Anterior cingulate cortex (tissue), 58 donors: ENCODE data around the gene BOLA1.
A peak's percentile ranks its signal among the peaks of the same experiment; 100 is the strongest.
"Not testable (repeated sequence)": the region's sequence is repeated elsewhere in the genome, so short reads cannot be mapped to it uniquely, and the experiment has no call there.

Source experiments
- DNase-seq, 58 donors: peaks; one replicate each; lab custom pipeline; 2025; lab: John Stamatoyannopoulos, UW

The BOLA1 gene

DNA sequence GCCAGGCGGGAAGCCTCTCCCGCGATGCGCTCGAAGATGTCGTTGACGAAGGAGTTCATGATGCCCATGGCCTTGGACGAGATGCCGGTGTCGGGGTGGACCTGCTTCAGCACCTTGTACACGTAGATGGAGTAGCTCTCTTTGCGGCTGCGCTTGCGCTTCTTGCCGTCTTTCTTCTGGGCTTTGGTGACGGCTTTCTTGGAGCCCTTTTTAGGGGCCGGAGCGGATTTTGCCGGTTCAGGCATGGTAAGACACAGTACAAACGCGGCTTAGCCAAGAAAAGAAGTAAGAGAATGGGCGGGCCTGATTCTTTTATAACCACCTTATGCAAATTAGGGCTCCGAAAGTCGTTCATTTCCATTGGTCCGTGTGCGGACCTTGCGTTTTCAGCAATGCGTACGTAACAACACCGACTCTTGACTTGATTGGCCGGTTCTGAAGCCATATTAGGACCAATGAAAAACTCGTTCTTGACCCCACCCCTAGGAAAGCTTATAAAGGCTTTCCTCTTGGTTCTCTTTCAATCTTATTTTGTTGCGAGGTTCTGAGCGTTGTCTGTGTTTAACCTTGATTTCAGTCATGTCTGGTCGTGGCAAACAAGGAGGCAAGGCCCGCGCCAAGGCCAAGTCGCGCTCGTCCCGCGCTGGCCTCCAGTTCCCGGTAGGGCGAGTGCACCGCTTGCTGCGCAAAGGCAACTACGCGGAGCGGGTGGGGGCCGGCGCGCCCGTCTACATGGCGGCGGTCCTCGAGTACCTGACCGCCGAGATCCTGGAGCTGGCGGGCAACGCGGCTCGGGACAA, 12.8 kb upstream of the BOLA1 start:
- peak; percentile 41 to 99 (median 88) for DNase-seq

DNA sequence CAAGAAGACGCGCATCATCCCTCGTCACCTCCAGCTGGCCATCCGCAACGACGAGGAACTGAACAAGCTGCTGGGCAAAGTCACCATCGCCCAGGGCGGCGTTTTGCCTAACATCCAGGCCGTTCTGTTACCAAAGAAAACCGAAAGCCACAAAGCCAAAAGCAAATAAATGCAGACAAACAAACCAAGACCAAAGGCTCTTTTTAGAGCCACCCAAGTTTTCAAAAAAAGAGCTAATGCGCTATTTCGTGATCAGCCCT, 12.2 kb upstream of the BOLA1 start:
- not testable (repeated sequence) for DNase-seq

DNA sequence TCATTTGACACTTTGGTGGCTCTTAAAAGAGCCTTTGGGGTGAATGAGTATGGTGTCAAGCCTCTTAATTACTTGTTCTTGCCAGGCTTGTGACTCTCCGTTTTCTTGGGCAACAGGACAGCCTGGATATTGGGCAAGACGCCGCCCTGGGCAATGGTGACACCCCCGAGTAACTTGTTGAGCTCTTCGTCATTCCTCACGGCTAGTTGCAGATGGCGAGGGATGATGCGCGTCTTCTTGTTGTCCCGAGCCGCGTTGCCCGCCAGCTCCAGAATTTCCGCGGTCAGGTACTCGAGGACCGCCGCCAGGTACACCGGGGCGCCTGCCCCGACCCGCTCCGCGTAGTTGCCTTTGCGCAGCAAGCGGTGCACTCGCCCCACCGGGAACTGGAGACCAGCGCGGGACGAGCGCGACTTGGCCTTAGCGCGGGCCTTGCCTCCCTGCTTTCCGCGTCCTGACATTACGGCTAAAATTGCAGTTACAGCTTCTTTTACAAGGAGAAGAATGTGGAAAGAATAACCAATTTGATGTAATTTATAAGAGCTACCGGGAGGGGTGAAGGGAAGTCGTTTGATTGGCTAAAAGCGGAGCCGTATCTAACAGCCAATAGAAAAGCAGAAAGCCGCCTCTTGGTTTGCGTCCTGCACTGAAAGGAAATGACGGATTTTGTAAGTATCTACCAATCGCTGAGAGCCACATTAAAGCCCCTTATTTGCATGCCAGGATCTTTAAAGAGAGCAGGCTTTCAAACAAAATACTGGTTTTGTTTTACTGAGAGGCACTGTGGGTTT, 11.7 kb upstream of the BOLA1 start:
- peak; percentile 18 to 98 (median 83) for DNase-seq

DNA sequence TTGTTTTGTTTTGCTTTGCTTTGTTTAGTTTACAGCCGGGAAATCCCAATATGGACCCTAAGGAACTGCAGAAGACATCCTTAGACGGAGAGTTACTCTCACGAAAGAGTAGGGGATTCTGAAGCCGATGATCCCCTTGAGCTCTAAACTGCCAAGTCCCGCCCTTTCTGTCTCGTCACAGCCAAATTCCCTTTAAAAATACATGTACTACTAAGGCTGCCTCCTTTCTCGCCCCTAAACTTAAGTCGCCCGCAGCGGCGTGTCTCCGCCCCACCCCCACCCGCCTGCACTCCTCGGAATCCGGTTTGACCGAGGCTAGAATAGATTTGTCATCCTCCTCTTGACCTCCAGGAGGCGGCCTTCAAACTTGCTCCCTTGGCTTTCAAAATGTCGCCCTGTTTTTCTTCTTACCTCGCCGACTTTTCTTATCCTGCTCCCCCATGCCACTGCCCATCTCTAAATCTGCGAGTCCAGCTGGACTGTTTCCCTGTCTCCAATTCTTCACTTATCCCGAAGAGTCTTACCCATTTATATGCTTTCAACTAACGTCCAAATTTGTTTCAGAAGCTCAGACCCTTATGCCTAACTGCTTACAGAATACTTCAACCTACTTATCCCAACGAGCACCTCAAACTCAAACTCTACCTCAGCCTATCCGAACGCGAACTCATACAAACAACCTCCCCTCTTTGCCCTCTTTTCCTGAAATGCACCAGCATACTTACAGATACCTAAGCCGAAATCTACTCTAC, 10.9 kb upstream of the BOLA1 start:
- peak in 55 of 58 donors; percentile 8 to 90 (median 65) for DNase-seq

DNA sequence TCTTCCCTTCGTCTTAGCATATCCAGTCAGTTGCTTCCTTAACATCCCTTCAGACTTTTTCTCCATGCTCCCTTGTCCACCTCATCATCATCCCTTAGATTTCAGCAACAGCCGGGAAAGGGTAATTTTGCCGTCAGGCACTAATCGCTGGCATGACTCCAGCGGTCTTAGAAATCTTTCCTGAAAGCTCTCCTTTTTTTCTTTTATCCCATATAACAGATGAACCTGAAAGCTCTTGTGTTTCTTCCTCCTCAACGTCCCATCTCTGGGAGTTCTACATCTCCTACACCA, 10.4 kb upstream of the BOLA1 start:
- peak in 6 of 58 donors; percentile 4 to 42 (median 14) for DNase-seq

- no peak for DNase-seq
Measured at GRCh38 chr1:149896575-149896974, 2.8 kb upstream of the BOLA1 start.

DNA sequence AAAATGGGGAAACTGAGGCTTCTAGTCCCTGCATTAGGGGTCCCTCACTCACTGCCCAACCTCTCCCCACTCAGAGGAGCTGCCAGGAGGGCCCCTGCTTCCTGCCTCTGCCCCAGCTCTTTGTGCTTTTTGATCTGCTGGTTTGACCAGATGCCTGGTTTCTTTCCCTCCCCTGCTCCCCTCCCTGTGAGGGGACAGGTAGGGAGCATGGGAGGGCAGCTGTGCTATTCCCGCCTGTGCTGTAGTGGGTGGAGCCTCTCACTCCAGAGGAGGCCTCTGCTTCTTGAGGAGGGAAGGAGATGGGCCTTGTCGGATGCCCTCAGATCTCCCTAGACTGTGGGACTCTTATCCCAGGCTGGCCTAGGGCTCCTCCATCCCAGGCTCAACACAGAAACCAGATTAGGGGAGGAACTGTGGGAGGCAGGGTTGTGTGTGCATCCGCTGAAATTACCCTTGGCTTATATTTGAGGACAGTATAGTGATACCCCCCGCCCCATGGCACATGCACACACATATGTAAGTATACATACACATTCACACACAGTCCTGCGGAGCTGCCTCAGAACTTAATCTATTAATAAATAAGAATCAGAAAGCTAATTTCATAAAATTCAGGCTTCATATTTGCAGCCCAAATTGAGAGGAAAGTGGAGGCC, 4.6 kb downstream of the BOLA1 start:
- no peak for DNase-seq

- no peak for DNase-seq
Measured at GRCh38 chr1:149906570-149907075, 7.3 kb downstream of the BOLA1 start.

DNA sequence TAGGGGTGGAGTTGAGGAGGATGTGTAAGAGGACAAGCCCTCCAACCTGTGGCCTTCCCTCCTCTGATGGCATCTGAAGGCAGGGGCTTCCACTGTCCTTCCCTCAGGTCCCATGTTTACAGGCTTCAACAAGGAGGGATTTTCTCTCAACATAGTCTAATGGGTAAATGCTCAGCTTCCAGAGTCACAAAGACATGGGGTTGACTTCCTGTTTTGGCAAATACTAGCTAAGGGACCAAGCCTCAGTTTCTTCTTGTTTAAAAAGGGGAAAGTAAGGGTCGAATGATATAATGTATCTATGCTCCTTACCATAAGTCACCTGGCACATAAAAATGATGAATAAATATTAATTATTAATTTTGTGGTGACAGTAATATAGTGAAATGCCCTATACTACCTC, 15.2 kb downstream of the BOLA1 start:
- DNase-seq: no peak

DNA sequence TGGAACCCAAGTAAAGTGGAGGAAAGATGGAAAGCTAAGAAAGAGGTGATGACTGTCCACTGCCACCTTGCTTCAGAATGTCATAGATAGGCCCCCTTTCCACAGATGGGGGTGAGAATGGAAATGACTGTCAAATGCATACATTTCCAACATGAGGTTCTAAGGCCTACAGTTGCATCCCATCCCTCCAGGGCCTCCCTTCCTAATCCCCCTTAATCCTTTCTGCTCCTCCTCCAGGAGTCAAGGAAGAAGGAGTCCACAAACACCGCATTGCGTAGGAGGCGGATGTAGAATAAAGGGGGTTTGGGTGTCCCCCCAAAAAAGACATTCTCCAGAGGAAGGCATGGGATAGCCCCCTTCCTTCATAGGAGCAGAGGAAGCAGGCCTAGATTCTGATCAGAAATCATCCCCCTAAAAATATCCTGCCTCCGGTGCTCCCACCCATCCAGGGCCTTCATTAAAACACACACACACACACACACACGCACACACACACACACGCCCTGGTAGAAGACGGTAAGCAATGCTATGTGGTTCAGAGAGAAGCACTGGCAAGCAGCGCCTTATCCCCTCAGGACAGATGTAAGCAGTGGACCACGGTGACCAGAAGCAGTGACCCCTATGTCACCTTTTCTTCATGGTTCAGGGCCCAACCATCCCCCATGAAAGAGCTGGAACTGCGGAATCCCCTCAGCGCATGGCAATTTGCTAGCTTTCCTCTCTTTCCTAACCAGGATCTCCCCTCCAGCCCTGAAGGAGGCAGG, 16.2 kb downstream of the BOLA1 start:
- peak in 1 of 58 donors; percentile 15 for DNase-seq

DNA sequence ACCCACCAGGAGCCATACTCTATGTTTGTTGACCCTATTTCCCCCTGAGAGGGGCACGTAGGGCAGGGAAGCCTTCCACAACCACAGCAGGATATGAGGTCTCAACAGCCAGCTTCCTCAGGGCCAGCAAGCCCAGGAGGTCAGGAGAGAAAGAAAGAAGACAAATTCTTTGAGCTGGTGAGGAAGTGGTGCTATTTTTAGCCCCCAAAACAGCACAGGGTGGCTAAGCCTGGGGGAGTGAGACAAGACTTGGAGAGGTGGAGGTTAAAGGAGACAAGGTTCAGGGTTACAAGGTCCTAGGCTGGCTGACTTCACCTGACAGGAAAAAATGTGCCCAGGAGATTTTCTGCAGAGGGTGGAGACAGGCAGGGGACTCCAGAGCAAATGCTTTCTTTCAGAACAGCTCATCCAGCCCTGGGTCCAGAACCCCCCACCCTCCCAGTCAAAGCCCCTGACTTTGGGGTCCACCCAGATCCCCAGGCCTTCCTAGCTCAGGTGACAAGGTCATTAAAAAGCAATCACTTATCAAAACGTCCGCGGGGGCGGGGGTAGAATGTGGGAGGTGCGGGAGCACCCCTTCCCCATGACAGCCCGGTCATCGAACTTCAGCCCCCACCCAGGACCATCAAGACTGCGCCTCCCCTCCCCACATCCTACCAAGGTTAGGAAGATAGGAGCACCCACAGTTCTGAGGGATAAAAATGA, 17.0 kb downstream of the BOLA1 start:
- no peak for DNase-seq

- DNase-seq: peak in 1 of 58 donors; percentile 3
Measured at GRCh38 chr1:149916898-149917252, 17.5 kb downstream of the BOLA1 start.

DNA sequence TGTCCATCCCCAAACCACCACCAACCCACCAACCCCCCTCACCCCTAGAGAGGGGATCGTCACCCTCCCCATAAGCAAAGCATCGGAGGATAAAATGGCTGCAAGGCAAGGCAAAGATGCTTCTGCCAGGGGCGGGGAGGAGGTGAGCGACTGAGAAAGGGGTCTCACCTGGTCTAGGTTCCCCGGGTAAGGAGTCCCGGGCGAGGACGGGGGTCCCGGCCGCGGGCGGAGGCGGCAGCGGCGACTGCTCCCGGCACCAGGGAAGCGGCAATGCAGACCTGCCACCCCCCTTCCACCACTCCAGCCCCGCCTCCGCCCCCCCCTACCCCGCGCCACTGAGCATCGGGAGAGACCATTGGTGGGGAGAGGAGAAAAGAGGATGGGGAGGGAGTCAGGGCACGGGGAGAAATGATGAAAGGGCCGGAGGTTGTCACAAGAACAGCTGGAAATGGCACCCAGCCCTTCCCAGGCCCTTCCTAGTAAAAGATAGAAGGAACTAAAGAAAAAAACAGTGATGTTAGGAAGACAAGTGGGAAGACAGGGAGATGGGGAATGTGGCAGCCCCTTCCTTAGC, 18.3 kb downstream of the BOLA1 start, which contains the start of gene SV2A:
Gene SV2A (minus strand): TSS at position 274 of the 574 bp plus-strand sequence. CDS start 4,004 bp downstream, outside the sequence.
- peak in 54 of 58 donors; percentile 9 to 86 (median 64) for DNase-seq

DNA sequence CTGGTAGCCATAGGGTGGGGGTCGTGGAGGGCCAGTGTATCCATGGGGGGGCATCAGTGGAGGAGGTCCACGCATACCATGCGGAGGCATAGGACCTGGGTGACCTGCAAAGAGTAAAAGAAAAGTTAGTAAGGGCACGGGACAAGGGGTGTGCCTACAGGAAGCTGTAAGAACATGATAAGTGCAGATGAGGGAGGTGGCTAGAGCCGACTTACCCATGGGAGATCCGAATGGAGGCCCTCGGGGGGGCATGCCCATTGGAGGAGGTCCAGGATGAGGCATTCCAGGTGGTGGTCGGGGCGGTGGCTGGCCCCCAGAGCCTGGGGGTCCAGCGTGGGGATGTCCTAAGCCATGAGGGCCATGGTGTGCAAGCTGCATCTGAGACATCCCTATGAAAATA, 24.3 kb downstream of the BOLA1 start:
- DNase-seq: no peak

GRCh38 chr1:149925345-149925744, 26.0 kb downstream of the BOLA1 start:
- no peak for DNase-seq

GRCh38 chr1:149925751-149926150, 26.4 kb downstream of the BOLA1 start:
- no peak for DNase-seq

DNA sequence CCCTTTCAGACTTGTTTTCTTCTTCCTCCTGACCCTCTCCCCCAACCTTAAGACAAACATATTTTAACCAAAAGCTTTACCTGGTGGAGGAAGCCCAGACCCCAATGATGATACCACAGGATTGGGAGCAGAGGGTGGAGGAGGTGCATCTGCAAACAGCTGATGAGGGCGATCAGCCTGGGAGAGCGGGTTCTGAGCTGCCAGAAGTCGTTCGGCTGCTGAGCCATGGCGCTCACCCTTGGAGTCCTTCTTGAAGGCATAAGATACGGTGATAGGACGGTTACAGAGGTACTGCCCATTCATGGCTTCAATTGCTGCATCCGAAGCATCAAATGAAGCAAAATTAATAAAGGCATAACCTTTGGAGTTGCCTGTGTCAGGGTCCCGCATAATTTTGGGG, 26.9 kb downstream of the BOLA1 start:
- DNase-seq: no peak

- no peak for DNase-seq
Measured at GRCh38 chr1:149927056-149927562, 27.7 kb downstream of the BOLA1 start.
